SH-SY5Y (cell line): ENCODE measurements around the gene TMEM107.

ENCODE experiments used
- GATA2 ChIP-seq: IDR thresholded peaks from 2 replicates; pipeline ENCODE4 v1.6.1; 2011; ENCODE audit warnings: mild to moderate bottlenecking, low read depth, low read length
- GATA3 ChIP-seq: IDR thresholded peaks from 2 replicates; pipeline ENCODE4 v1.6.1; 2011; ENCODE audit warnings: low read depth, mild to moderate bottlenecking, low read length, moderate library complexity

DNA sequence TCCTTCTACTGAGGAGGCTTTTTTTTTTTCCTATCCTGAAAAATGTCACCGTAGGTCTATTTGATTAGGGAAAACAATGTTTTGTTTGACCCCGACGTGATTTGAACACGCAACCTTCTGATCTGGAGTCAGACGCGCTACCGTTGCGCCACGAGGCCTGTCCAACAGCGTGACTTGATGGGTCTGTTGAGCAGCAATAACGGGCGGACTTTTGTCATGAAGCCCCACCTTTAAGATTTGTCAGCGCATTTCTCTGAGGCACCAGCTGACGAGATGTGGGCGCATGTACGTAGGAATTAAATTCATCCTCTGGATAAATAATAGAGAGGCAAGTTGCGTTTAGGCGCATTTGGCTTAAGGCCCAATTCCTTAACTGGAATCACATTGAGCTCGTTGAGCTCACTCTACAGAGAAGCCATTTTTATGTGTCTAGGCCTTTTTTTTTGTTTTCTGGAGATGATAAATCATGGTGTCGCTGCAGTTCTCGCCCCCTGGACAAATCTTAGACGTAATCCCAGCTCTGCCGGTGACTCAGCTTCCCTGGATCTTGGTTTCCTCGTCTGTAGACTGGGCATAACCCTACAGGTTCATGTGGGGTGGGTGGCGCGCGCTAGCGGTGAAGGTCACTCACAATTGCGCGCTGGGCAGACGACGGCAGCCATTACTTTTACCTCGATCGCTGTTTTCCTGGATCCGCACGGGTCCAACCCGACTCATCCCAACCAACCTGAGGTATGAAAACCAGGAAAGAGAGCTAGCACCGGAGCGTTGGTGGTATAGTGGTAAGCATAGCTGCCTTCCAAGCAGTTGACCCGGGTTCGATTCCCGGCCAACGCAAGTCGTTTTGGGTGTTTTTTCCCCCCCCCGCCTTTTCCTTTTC lies 44.8 kb upstream of the TMEM107 start:
- no peak for TF ChIP-seq GATA2
- TF ChIP-seq GATA3: no peak
